ENCODE measurements around the gene CFAP46.
"Not testable (repeated sequence)": the region's sequence is repeated elsewhere in the genome, so short reads cannot be mapped to it uniquely, and the experiment has no call there.

- not testable (repeated sequence) for TF ChIP-seq EZH2 (IDR thresholded peaks at IDR 0.05; ENCODE audit: insufficient read depth, poor library complexity, severe bottlenecking); EZH2phosphoT487 (IDR thresholded peaks at IDR 0.05; ENCODE audit: insufficient read depth, low read depth)
These were observed 48.6 kb downstream of the CFAP46 start for GRCh38 chr10:132893786-132894185.

Data from GM23248 (cell line).